ENCODE results near the gene ACSL3.

The ACSL3 gene

DNA sequence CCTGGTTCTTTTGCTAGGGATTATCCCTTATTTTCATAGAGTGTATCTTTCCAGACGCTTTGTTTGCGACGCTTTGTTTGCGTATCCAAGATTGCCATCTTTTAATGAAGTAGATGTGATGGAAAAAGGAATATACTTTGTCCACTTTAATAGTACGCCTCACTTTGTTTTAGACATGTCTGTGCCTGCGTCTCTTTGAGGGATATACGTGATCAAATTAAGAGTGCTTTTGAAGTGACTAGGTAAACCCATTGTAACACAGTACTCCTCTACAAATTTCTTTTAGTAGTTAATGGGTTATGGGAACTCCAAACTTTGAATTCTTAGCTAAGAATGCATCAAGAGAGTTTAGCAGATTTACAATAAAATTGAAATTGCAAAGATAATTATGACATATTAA, 27.9 kb downstream of the ACSL3 start:
- no peak overlapping the region for H3K4ac ChIP-seq (ENCODE audit: low read depth, low read length)
- H3K4me2 ChIP-seq (ENCODE audit: low read length) = no peak overlapping the region
- H3K4me3 ChIP-seq (ENCODE audit: low read depth, low read length) = no peak overlapping the region
- no peak overlapping the region for H2AK5ac ChIP-seq (ENCODE audit: low read length)
- H3K27ac ChIP-seq (ENCODE audit: low read depth, low read length) = no peak overlapping the region
- no peaks in the 10 kb centered on the region for H3K36me3 ChIP-seq (ENCODE audit: control insufficient read depth in 1 of 2, insufficient read depth in 2 of 2, low read length in 2 of 2)
- no peaks in the 10 kb centered on the region for H3K79me1 ChIP-seq (ENCODE audit: low read length)
- no peak overlapping the region for H3K23ac ChIP-seq (ENCODE audit: low read length)
- no peak for DNase-seq
- no CpG with 5 or more reads among the region's 7 CpGs for WGBS (ENCODE audit: extremely low coverage, insufficient coverage, insufficient read length)
- no peak overlapping the region for H2BK12ac ChIP-seq (ENCODE audit: low read length)
- H3K9me3 ChIP-seq (ENCODE audit: insufficient read depth, low read depth, low read length) = no peaks in the 10 kb centered on the region
- no peak overlapping the region for H3K14ac ChIP-seq (ENCODE audit: low read length)
- H2BK5ac ChIP-seq (ENCODE audit: low read depth, low read length, poor library complexity) = no peak overlapping the region
- no peak overlapping the region for H2AFZ ChIP-seq (ENCODE audit: insufficient read depth, low read length, poor library complexity)
- H4K8ac ChIP-seq (ENCODE audit: low read depth, low read length) = no peak overlapping the region
- no peak overlapping the region for H4K12ac ChIP-seq (ENCODE audit: low read depth, low read length)
- H3K4me1 ChIP-seq (ENCODE audit: control insufficient read depth in 1 of 2, insufficient read depth in 2 of 2, low read length in 2 of 2) = peaks cover 2 to 6% of the 10 kb centered on the region in 2 experiments
- H4K91ac ChIP-seq (ENCODE audit: low read depth, low read length) = no peak overlapping the region
- H2BK120ac ChIP-seq (ENCODE audit: insufficient read depth, low read length, poor library complexity) = no peak overlapping the region
- no peak overlapping the region for H3K9ac ChIP-seq (ENCODE audit: low read length)
- no peak overlapping the region for H3K18ac ChIP-seq (ENCODE audit: low read length)
- H3K27me3 ChIP-seq (ENCODE audit: insufficient read depth, low read length) = no peaks in the 10 kb centered on the region
- H3K79me2 ChIP-seq (ENCODE audit: control insufficient read depth, insufficient read depth, low read length, poor library complexity) = peaks cover 11% of the 10 kb centered on the region

DNA sequence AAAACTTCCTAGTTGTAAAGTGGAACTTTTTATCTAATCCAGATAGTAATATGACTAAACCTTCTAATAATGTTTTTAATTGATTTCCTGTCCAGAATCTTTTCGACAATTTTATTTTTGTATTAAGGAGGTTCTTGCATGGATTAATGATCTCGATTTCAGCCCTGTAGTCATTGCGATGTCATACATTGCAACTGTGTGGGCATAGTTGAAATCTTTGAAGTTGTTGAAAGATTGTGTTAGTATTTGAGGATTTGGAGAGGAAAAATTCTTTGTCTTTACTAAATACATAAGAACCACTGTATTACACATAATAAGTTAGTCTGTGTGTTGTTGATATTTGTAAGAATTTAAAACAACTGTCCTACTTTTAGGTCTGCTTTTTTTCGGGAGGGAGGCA, 31.1 kb downstream of the ACSL3 start:
- Histone ChIP-seq H3K27ac (ENCODE audit: low read depth, low read length) (no peak overlapping the region), H3K27me3 (ENCODE audit: insufficient read depth, low read length) (no peaks in the 10 kb centered on the region), H3K79me2 (ENCODE audit: control insufficient read depth, insufficient read depth, low read length, poor library complexity) (peaks cover 7% of the 10 kb centered on the region), H3K9me3 (ENCODE audit: insufficient read depth, low read depth, low read length) (no peaks in the 10 kb centered on the region), H3K14ac (ENCODE audit: low read length) (no peak overlapping the region), H2BK5ac (ENCODE audit: low read depth, low read length, poor library complexity) (no peak overlapping the region), H3K36me3 (ENCODE audit: control insufficient read depth in 1 of 2, insufficient read depth in 2 of 2, low read length in 2 of 2) (no peaks in the 10 kb centered on the region), H3K18ac (ENCODE audit: low read length) (no peak overlapping the region), H4K91ac (ENCODE audit: low read depth, low read length) (no peak overlapping the region), H2AK5ac (ENCODE audit: low read length) (no peak overlapping the region), H2BK12ac (ENCODE audit: low read length) (no peak overlapping the region), H3K4me1 (ENCODE audit: control insufficient read depth in 1 of 2, insufficient read depth in 2 of 2, low read length in 2 of 2) (peaks cover 2 to 4% of the 10 kb centered on the region in 2 experiments), H2AFZ (ENCODE audit: insufficient read depth, low read length, poor library complexity) (no peak overlapping the region), H3K4me3 (ENCODE audit: low read depth, low read length) (no peak overlapping the region), H3K9ac (ENCODE audit: low read length) (no peak overlapping the region), H4K12ac (ENCODE audit: low read depth, low read length) (no peak overlapping the region), H4K8ac (ENCODE audit: low read depth, low read length) (no peak overlapping the region), H3K4ac (ENCODE audit: low read depth, low read length) (no peak overlapping the region), H2BK120ac (ENCODE audit: insufficient read depth, low read length, poor library complexity) (no peak overlapping the region), H3K79me1 (ENCODE audit: low read length) (no peaks in the 10 kb centered on the region), H3K23ac (ENCODE audit: low read length) (no peak overlapping the region), H3K4me2 (ENCODE audit: low read length) (no peak overlapping the region)
- peak in 1 of 2 donors; percentile 39 for DNase-seq
- WGBS (ENCODE audit: extremely low coverage, insufficient coverage, insufficient read length) = no CpG with 5 or more reads among the region's 4 CpGs

DNA sequence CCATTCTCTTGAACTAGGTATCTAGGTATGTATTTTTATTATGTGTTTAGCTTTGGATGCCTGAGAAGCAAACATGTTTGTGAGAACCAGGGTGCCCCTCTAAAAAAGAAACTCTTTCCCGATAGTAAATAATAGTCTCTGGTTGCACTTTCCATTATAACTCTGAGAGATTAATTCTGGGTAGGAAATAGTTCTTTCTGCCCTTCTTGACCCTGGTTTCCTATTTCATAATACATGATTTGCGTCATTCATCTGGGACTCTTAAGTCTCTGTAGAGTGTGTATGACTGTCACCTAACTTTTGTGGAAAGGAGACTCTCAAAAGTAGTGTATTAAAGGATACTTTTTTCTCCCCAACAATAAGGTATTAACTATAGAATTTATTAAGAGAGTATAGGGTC, 31.5 kb downstream of the ACSL3 start:
- Histone ChIP-seq H2BK5ac (ENCODE audit: low read depth, low read length, poor library complexity) (no peak overlapping the region), H3K79me1 (ENCODE audit: low read length) (no peaks in the 10 kb centered on the region), H3K4me2 (ENCODE audit: low read length) (no peak overlapping the region), H4K8ac (ENCODE audit: low read depth, low read length) (no peak overlapping the region), H4K91ac (ENCODE audit: low read depth, low read length) (no peak overlapping the region), H3K36me3 (ENCODE audit: control insufficient read depth in 1 of 2, insufficient read depth in 2 of 2, low read length in 2 of 2) (no peaks in the 10 kb centered on the region), H3K18ac (ENCODE audit: low read length) (no peak overlapping the region), H2BK120ac (ENCODE audit: insufficient read depth, low read length, poor library complexity) (no peak overlapping the region), H3K9ac (ENCODE audit: low read length) (no peak overlapping the region), H3K79me2 (ENCODE audit: control insufficient read depth, insufficient read depth, low read length, poor library complexity) (peaks cover 6% of the 10 kb centered on the region), H2BK12ac (ENCODE audit: low read length) (no peak overlapping the region), H3K27me3 (ENCODE audit: insufficient read depth, low read length) (no peaks in the 10 kb centered on the region), H2AFZ (ENCODE audit: insufficient read depth, low read length, poor library complexity) (no peak overlapping the region), H3K27ac (ENCODE audit: low read depth, low read length) (no peak overlapping the region), H3K14ac (ENCODE audit: low read length) (no peak overlapping the region), H3K9me3 (ENCODE audit: insufficient read depth, low read depth, low read length) (no peaks in the 10 kb centered on the region), H2AK5ac (ENCODE audit: low read length) (no peak overlapping the region), H4K12ac (ENCODE audit: low read depth, low read length) (no peak overlapping the region), H3K23ac (ENCODE audit: low read length) (no peak overlapping the region), H3K4ac (ENCODE audit: low read depth, low read length) (no peak overlapping the region), H3K4me1 (ENCODE audit: control insufficient read depth in 1 of 2, insufficient read depth in 2 of 2, low read length in 2 of 2) (peaks cover 2 to 4% of the 10 kb centered on the region in 2 experiments), H3K4me3 (ENCODE audit: low read depth, low read length) (no peak overlapping the region)
- WGBS (ENCODE audit: extremely low coverage, insufficient coverage, insufficient read length) = no CpG with 5 or more reads among the region's 2 CpGs
- DNase-seq = peak in 1 of 2 donors; percentile 59

DNA sequence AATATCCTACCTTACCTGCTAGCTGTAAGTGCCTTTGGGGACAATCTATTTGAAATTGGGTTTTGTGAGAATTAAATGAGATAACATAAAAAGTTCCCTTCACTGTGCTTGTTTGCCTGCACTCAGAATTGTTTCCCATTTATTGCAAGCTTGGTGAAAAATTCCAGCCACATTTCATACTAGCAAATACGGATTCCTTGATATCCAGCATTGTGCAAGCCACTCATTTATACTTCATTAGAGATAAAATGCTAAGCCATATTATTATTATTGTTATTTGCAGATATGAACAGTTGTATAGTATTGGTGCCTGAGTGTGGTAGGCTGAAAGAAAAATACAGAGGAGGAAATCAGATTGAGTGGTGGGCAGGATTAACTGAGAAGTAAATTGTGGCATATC, 31.9 kb downstream of the ACSL3 start:
- Histone ChIP-seq H3K9ac (ENCODE audit: low read length) (no peak overlapping the region), H2AK5ac (ENCODE audit: low read length) (no peak overlapping the region), H3K9me3 (ENCODE audit: insufficient read depth, low read depth, low read length) (no peaks in the 10 kb centered on the region), H3K14ac (ENCODE audit: low read length) (no peak overlapping the region), H2AFZ (ENCODE audit: insufficient read depth, low read length, poor library complexity) (no peak overlapping the region), H3K79me2 (ENCODE audit: control insufficient read depth, insufficient read depth, low read length, poor library complexity) (peaks cover 5% of the 10 kb centered on the region), H3K4ac (ENCODE audit: low read depth, low read length) (peak overlapping the region; percentile 76), H2BK5ac (ENCODE audit: low read depth, low read length, poor library complexity) (no peak overlapping the region), H4K8ac (ENCODE audit: low read depth, low read length) (no peak overlapping the region), H3K36me3 (ENCODE audit: control insufficient read depth in 1 of 2, insufficient read depth in 2 of 2, low read length in 2 of 2) (no peaks in the 10 kb centered on the region), H3K18ac (ENCODE audit: low read length) (no peak overlapping the region), H4K91ac (ENCODE audit: low read depth, low read length) (no peak overlapping the region), H3K4me2 (ENCODE audit: low read length) (no peak overlapping the region), H4K12ac (ENCODE audit: low read depth, low read length) (no peak overlapping the region), H3K4me3 (ENCODE audit: low read depth, low read length) (no peak overlapping the region), H2BK12ac (ENCODE audit: low read length) (peak overlapping the region; percentile 36), H3K27ac (ENCODE audit: low read depth, low read length) (no peak overlapping the region), H3K27me3 (ENCODE audit: insufficient read depth, low read length) (no peaks in the 10 kb centered on the region), H3K23ac (ENCODE audit: low read length) (no peak overlapping the region), H3K79me1 (ENCODE audit: low read length) (no peaks in the 10 kb centered on the region), H2BK120ac (ENCODE audit: insufficient read depth, low read length, poor library complexity) (no peak overlapping the region), H3K4me1 (ENCODE audit: control insufficient read depth in 1 of 2, insufficient read depth in 2 of 2, low read length in 2 of 2) (peaks cover 2 to 4% of the 10 kb centered on the region in 2 experiments)
- no CpG with 5 or more reads among the region's 1 CpG for WGBS (ENCODE audit: extremely low coverage, insufficient coverage, insufficient read length)
- no peak for DNase-seq

Data from trophoblast cell (in vitro differentiated cells and primary cell).